SH-SY5Y (cell line): ENCODE data around the gene DENND2D.

Experiments
- GATA2 ChIP-seq: IDR thresholded peaks from 2 replicates; pipeline ENCODE4 v1.6.1; 2011; ENCODE audit warnings: mild to moderate bottlenecking, low read depth, low read length
- GATA3 ChIP-seq: IDR thresholded peaks from 2 replicates; pipeline ENCODE4 v1.6.1; 2011; ENCODE audit warnings: low read depth, mild to moderate bottlenecking, low read length, moderate library complexity

DNA sequence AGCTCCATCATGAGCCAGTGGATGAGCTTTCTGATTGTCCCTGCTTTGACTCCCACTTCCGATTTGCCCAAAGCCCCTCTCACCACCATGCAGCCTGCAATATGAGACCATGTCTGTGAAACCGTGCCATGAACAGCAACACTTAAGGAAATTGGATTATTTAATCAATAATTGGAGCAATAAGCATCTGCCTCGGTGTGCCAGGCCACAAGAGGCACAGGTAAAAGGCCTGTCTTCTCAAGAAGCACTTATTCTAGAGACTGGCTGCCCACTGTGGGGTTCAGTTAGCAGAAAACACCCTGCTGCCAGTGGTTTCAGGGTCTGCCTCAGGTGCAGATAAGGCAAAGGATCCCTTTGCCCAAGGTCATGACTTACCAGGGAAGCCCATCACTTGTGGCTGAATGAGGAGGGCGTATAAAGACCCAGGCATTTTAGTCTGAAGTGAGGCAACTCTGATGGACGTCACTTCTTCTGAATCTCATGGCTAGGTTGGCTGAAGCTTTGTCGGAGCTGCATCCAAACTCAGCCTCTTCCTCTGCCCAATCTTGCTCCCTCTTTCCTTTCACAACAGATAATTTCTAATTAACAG lies 19.9 kb upstream of the DENND2D start:
- TF ChIP-seq GATA2, result no peak
- no peak for TF ChIP-seq GATA3
